ENCODE measurements around the gene KCNMB1.
A peak's percentile ranks its signal among the peaks of the same experiment; 100 is the strongest.

DNA sequence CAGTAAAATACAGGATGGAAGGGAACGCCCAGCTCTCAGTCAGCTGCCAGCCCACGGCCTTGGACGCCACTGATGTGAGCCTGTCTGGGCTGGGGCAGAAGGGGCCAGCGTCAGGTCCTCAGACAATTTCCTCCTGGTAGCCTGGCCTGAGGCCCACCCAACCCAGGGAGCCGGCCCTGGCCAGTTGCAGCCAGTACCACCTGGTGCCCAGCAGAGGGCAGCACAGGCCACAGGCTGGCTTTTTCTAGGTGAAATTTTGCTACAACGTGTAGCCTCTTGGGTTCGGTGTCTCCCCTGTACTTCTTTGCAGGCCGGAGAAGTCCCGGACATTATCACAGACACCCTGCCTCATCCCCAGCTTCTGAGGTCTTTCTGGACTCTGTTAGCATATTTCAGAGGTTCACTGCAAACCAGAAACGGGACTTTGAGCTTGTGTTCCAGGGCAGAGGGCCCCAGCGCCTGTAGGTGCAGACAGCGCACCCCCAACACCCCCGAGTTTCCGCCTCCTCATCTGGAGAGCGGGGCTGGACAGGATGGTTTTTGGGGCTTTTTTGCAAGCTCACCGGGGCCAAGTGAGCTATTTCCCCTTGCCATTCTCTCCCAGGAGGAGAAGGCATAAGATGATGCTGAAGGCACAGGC is 45.9 kb upstream of the KCNMB1 start:
- TF ChIP-seq CTCF (conservative IDR thresholded peaks at IDR 0.05; ENCODE audit: low read length) (peak; percentile 71), EZH2phosphoT487 (IDR thresholded peaks at IDR 0.05; ENCODE audit: borderline replicate concordance) (no peak)

Measured in Loucy (cell line).